Measurements from ENCODE around the gene IDS.

Gene IDS

DNA sequence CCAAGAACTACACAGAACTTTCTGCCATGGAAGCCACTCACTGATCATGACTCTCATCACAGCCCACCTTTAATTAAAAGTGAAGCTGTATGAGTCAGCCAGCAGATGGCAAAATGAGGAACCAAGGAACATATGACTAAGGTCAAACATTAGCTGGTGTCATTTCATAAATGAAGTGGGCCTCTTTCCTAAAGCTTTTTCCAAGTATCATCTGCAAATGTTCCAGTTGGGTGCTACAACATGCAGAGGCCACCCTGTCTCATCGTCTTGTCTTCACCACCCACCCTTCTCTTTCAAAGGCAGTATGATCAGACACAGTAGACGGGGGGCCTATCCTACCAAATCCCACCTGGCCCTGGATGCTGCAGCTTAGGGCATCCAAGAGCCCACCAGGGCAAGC, 26.5 kb upstream of the IDS start:
- TF ChIP-seq ZNF221 (tag by site-specific recombination; IDR thresholded peaks at IDR 0.05; ENCODE audit: borderline replicate concordance): no peak
- no peak for TF ChIP-seq SCRT2 (tag by site-specific recombination; IDR thresholded peaks at IDR 0.05)
- no peak for TF ChIP-seq GLIS2 (tag by site-specific recombination; IDR thresholded peaks at IDR 0.05)
- no peak for TF ChIP-seq ZNF621 (tag by site-specific recombination; IDR thresholded peaks at IDR 0.05)
- TF ChIP-seq ZNF132 (tag by site-specific recombination; IDR thresholded peaks at IDR 0.05; ENCODE audit: borderline replicate concordance): no peak
- ChIA-PET CTCF (interaction anchor here (1.3 kb wide), 1 partner anchor 93 kb away, joined by 3 read pairs; no protein-coding TSS in a partner anchor), POLR2A (no interaction called here)
- peaks cover 0 to 37% of the 10 kb centered on the region in 2 experiments; a peak in 2 of 3 replicates for H3K36me3 ChIP-seq (ENCODE audit: control insufficient read depth in 2 of 2, insufficient read depth in 1 of 2, low read length in 2 of 2)
- H3K27ac ChIP-seq (ENCODE audit: extremely low read depth, low read depth, low read length): no peak overlapping the region
- H3K4me3 ChIP-seq (ENCODE audit: low read depth, low read length): no peak overlapping the region
- H3K4me1 ChIP-seq (ENCODE audit: control insufficient read depth, insufficient read depth, low read length): no peaks in the 10 kb centered on the region
- H3K9me3 ChIP-seq (ENCODE audit: control insufficient read depth, insufficient read depth, low read depth, low read length): no peaks in the 10 kb centered on the region

DNA sequence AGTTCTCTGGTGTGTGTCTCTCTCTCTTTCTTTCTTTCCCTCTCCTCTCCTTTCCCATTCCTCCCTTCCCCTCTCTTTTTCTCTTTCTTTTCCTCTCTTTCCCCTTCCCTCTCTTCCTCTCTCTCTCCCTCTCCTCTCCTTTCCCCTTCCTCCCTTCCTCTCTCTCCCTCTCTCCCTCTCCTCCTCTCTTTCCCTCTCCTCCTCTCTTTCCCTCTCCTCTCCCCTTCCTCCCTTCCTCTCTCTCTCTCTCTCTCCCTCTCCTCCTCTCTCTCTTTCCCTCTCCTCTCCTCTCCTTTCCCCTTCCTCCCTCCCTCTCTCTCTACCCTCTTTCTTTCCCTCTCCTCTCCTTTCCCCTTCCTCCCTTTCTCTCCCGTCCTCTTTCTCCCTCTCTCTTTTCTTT, 23.3 kb upstream of the IDS start:
- no peaks in the 10 kb centered on the region for H3K9me3 ChIP-seq (ENCODE audit: control insufficient read depth, insufficient read depth, low read depth, low read length)
- no peak overlapping the region for H3K4me3 ChIP-seq (ENCODE audit: low read depth, low read length)
- CTCF ChIA-PET: interaction anchor here (0.6 to 3.2 kb wide), 7 partner anchors 11 to 1010 kb away, joined by 3 to 12 read pairs (median 4); partner anchors contain the start of gene EOLA1
- H3K27ac ChIP-seq (ENCODE audit: extremely low read depth, low read depth, low read length): no peak overlapping the region
- no peaks in the 10 kb centered on the region for H3K4me1 ChIP-seq (ENCODE audit: control insufficient read depth, insufficient read depth, low read length)
- peaks cover 0 to 22% of the 10 kb centered on the region in 2 experiments; a peak in 2 of 3 replicates for H3K36me3 ChIP-seq (ENCODE audit: control insufficient read depth in 2 of 2, insufficient read depth in 1 of 2, low read length in 2 of 2)
- POLR2A ChIA-PET: interaction anchor here (0.8 kb wide), 1 partner anchor 23 kb away, joined by 9 read pairs; no protein-coding TSS in a partner anchor
- TF ChIP-seq ZNF423 (tag by site-specific recombination; IDR thresholded peaks at IDR 0.05) (no peak), TCF7L2 (IDR thresholded peaks at IDR 0.05; ENCODE audit: borderline replicate concordance, low read depth, low read length) (no peak), ZBTB1 (tag by site-specific recombination; IDR thresholded peaks at IDR 0.05) (no peak), ZNF366 (tag by site-specific recombination; conservative IDR thresholded peaks at IDR 0.05) (peak; percentile 86), ZNF596 (tag by site-specific recombination; IDR thresholded peaks at IDR 0.05) (peak; percentile 65; the same call in 1 of the 2 replicates), ZNF843 (tag by site-specific recombination; IDR thresholded peaks at IDR 0.05) (no peak), ZEB2 (tag by site-specific recombination; IDR thresholded peaks at IDR 0.05) (no peak), REPIN1 (tag by site-specific recombination; IDR thresholded peaks at IDR 0.05; ENCODE audit: low read depth) (no peak), ZNF560 (tag by site-specific recombination; IDR thresholded peaks at IDR 0.05; ENCODE audit: borderline replicate concordance) (no peak), SALL2 (tag by site-specific recombination; IDR thresholded peaks at IDR 0.05; ENCODE audit: borderline replicate concordance) (0 out of 2 replicates have a peak, but pooled peaks have one; percentile 37), WT1 (tag by site-specific recombination; IDR thresholded peaks at IDR 0.05) (no peak), ZNF558 (tag by site-specific recombination; IDR thresholded peaks at IDR 0.05) (no peak), PRDM1 (tag by site-specific recombination; IDR thresholded peaks at IDR 0.05) (peak; percentile 99)
- TF ChIP-seq, protein P1, sequence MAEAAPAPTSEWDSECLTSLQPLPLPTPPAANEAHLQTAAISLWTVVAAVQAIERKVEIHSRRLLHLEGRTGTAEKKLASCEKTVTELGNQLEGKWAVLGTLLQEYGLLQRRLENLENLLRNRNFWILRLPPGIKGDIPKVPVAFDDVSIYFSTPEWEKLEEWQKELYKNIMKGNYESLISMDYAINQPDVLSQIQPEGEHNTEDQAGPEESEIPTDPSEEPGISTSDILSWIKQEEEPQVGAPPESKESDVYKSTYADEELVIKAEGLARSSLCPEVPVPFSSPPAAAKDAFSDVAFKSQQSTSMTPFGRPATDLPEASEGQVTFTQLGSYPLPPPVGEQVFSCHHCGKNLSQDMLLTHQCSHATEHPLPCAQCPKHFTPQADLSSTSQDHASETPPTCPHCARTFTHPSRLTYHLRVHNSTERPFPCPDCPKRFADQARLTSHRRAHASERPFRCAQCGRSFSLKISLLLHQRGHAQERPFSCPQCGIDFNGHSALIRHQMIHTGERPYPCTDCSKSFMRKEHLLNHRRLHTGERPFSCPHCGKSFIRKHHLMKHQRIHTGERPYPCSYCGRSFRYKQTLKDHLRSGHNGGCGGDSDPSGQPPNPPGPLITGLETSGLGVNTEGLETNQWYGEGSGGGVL (tag by site-specific recombination; IDR thresholded peaks at IDR 0.05): peak; percentile 22; the same call in 1 of the 2 replicates
- TF ChIP-seq, protein P2, sequence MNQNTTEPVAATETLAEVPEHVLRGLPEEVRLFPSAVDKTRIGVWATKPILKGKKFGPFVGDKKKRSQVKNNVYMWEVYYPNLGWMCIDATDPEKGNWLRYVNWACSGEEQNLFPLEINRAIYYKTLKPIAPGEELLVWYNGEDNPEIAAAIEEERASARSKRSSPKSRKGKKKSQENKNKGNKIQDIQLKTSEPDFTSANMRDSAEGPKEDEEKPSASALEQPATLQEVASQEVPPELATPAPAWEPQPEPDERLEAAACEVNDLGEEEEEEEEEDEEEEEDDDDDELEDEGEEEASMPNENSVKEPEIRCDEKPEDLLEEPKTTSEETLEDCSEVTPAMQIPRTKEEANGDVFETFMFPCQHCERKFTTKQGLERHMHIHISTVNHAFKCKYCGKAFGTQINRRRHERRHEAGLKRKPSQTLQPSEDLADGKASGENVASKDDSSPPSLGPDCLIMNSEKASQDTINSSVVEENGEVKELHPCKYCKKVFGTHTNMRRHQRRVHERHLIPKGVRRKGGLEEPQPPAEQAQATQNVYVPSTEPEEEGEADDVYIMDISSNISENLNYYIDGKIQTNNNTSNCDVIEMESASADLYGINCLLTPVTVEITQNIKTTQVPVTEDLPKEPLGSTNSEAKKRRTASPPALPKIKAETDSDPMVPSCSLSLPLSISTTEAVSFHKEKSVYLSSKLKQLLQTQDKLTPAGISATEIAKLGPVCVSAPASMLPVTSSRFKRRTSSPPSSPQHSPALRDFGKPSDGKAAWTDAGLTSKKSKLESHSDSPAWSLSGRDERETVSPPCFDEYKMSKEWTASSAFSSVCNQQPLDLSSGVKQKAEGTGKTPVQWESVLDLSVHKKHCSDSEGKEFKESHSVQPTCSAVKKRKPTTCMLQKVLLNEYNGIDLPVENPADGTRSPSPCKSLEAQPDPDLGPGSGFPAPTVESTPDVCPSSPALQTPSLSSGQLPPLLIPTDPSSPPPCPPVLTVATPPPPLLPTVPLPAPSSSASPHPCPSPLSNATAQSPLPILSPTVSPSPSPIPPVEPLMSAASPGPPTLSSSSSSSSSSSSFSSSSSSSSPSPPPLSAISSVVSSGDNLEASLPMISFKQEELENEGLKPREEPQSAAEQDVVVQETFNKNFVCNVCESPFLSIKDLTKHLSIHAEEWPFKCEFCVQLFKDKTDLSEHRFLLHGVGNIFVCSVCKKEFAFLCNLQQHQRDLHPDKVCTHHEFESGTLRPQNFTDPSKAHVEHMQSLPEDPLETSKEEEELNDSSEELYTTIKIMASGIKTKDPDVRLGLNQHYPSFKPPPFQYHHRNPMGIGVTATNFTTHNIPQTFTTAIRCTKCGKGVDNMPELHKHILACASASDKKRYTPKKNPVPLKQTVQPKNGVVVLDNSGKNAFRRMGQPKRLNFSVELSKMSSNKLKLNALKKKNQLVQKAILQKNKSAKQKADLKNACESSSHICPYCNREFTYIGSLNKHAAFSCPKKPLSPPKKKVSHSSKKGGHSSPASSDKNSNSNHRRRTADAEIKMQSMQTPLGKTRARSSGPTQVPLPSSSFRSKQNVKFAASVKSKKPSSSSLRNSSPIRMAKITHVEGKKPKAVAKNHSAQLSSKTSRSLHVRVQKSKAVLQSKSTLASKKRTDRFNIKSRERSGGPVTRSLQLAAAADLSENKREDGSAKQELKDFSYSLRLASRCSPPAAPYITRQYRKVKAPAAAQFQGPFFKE (tag by site-specific recombination; IDR thresholded peaks at IDR 0.05; ENCODE audit: borderline replicate concordance): no peak
- TF ChIP-seq, protein P3, sequence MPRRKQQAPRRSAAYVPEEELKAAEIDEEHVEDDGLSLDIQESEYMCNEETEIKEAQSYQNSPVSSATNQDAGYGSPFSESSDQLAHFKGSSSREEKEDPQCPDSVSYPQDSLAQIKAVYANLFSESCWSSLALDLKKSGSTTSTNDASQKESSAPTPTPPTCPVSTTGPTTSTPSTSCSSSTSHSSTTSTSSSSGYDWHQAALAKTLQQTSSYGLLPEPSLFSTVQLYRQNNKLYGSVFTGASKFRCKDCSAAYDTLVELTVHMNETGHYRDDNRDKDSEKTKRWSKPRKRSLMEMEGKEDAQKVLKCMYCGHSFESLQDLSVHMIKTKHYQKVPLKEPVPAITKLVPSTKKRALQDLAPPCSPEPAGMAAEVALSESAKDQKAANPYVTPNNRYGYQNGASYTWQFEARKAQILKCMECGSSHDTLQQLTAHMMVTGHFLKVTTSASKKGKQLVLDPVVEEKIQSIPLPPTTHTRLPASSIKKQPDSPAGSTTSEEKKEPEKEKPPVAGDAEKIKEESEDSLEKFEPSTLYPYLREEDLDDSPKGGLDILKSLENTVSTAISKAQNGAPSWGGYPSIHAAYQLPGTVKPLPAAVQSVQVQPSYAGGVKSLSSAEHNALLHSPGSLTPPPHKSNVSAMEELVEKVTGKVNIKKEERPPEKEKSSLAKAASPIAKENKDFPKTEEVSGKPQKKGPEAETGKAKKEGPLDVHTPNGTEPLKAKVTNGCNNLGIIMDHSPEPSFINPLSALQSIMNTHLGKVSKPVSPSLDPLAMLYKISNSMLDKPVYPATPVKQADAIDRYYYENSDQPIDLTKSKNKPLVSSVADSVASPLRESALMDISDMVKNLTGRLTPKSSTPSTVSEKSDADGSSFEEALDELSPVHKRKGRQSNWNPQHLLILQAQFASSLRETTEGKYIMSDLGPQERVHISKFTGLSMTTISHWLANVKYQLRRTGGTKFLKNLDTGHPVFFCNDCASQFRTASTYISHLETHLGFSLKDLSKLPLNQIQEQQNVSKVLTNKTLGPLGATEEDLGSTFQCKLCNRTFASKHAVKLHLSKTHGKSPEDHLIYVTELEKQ (tag by site-specific recombination; IDR thresholded peaks at IDR 0.05; ENCODE audit: borderline replicate concordance): no peak

Measured in HEK293 (cell line).